A673 (cell line): ENCODE results near the gene ODAM. TPM values are rescaled to one million over a fixed set of nuclear protein-coding genes. Genes with fewer than 3 reads are reported as not detected.
"Not testable (repeated sequence)": the region's sequence is repeated elsewhere in the genome, so short reads cannot be mapped to it uniquely, and the experiment has no call there.

Experiments used
- BruUV-seq: library from RNA; stranded (reverse); fragments of 400-500 nt; replicated peaks from 2 replicates; lab custom pipeline; 2021; lab: Mats Ljungman, UMichigan
- CTCF ChIA-PET: fragments of 300-600 bp; sonication (Branson Sonifier 250); formaldehyde crosslinking; loops from one replicate; lab custom pipeline; 2022; ENCODE audit warnings: antibody characterized with exemption; lab: Charles Lee
- POLR2A ChIA-PET: fragments of 300-600 bp; sonication (Branson Sonifier 250); formaldehyde crosslinking; loops from one replicate; lab custom pipeline; 2022; ENCODE audit warnings: antibody characterized with exemption; ENCODE audit not compliant: low non-redundant PET; lab: Charles Lee
- DNase-seq: peaks from one replicate; pipeline ENCODE4 v3.0.0-alpha.2; 2015; ENCODE audit warnings: low spot score
- H3K27ac ChIP-seq: fragments of 200-600 bp; sonication (generic); 2 replicates; pipeline ENCODE4 v1.5.1; 2016; ENCODE audit warnings: mixed run types, low read depth, mild to moderate bottlenecking, mixed read lengths, antibody characterized with exemption, low read length; ENCODE audit not compliant: poor library complexity, severe bottlenecking
- H3K27me3 ChIP-seq: fragments of 200-600 bp; sonication (generic); replicated peaks from 2 replicates; pipeline ENCODE4 v1.6.1; 2017; ENCODE audit warnings: mixed run types, low read depth, mild to moderate bottlenecking, mixed read lengths, antibody characterized with exemption, low read length; ENCODE audit not compliant: insufficient read depth, poor library complexity
- H3K36me3 ChIP-seq: fragments of 200-600 bp; sonication (generic); 2 replicates; pipeline ENCODE4 v1.6.1; 2016; ENCODE audit warnings: mixed run types, mild to moderate bottlenecking, mixed read lengths, antibody characterized with exemption, low read length; ENCODE audit not compliant: insufficient read depth, poor library complexity, severe bottlenecking
- H3K4me1 ChIP-seq: fragments of 200-600 bp; sonication (generic); 2 replicates; pipeline ENCODE4 v1.6.1; 2017; ENCODE audit warnings: mixed run types, mild to moderate bottlenecking, mixed read lengths, antibody characterized with exemption, low read length; ENCODE audit not compliant: insufficient read depth, poor library complexity, severe bottlenecking
- H3K4me3 ChIP-seq: fragments of 200-600 bp; sonication (generic); 2 replicates; pipeline ENCODE4 v1.5.1; 2016; ENCODE audit warnings: low read depth, mixed run types, mild to moderate bottlenecking, mixed read lengths, low read length; ENCODE audit not compliant: poor library complexity, severe bottlenecking
- H3K9me3 ChIP-seq: fragments of 200-600 bp; sonication (generic); 2 replicates; pipeline ENCODE4 v1.6.1; 2016; ENCODE audit warnings: mixed run types, low read depth, mild to moderate bottlenecking, mixed read lengths, antibody characterized with exemption, low read length; ENCODE audit not compliant: poor library complexity, severe bottlenecking
- CTCF ChIP-seq: fragments of 300-800, 200-600 bp; sonication (generic); conservative IDR thresholded peaks from 2 replicates; pipeline ENCODE4 v1.5.1; 2017; ENCODE audit warnings: low read depth, mild to moderate bottlenecking, antibody characterized with exemption, low read length, moderate library complexity, mixed read lengths
- EZH2 ChIP-seq: fragments of 200-600 bp; sonication (generic); IDR thresholded peaks from 2 replicates; pipeline ENCODE4 v1.6.1; 2017; ENCODE audit warnings: borderline replicate concordance, low read depth, mild to moderate bottlenecking, mixed read lengths, antibody characterized with exemption, low read length; ENCODE audit not compliant: poor library complexity, severe bottlenecking
- intact Hi-C: fragments of 100-400 bp; cut with micrococcal nuclease; formaldehyde crosslinking; loops from one replicate; pipeline ENCODE4 v1.10.0; 2022; ENCODE audit not compliant: unreplicated experiment
- total RNA-seq: library from RNA; stranded (reverse); gene quantifications from 2 replicates; pipeline ENCODE4 v1.2.3, GENCODE V29; 2021

Gene ODAM
- total RNA-seq, 1 experiment from 2014 or later = not detected

DNA sequence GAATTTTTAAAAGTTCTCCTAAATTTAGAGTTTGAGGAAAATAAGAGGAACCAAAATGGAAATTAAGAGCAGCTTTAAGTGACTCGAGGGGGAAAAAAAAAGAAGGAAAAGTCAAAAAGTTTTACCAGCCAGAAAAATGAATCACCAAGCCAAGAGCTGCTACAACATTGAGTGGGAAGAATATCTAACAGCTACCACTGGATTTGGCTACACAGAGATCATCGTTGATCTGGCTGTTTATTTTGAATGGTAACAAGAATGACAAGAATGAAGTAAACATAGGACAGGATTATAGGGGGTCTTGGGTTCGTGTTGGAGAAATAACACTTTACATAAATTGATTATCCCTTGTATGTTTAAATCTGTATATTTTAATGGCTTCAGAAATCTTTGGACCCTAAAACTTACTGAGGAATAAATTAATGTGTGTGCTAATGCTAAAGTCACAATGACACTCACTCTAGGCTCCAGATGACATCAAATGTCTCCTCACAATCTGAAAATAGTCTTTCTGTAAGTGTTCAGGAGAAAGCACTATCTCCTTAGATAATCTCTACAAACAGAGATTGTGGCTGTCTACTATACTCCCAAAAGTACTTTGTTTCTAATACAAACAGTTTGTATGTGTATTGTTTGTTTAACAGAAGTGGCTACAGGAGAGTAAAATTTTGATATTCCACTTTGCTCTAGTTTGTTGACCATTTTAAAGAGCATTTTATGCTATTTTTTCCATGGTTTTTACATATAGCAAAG is 43.8 kb downstream of the ODAM start:
- DNase-seq = no peak
- TF ChIP-seq CTCF (no peak), EZH2 (no peak)
- BruUV-seq = no TSS peak
- CTCF ChIA-PET = no interaction called here
- intact Hi-C loops = no loop called here
- Histone ChIP-seq H3K4me3 (no peak overlapping the region), H3K27me3 (no peaks in the 10 kb centered on the region), H3K4me1 (no peaks in the 10 kb centered on the region), H3K9me3 (no peaks in the 10 kb centered on the region), H3K36me3 (no peaks in the 10 kb centered on the region), H3K27ac (no peak overlapping the region)
- POLR2A ChIA-PET = no interaction called here

DNA sequence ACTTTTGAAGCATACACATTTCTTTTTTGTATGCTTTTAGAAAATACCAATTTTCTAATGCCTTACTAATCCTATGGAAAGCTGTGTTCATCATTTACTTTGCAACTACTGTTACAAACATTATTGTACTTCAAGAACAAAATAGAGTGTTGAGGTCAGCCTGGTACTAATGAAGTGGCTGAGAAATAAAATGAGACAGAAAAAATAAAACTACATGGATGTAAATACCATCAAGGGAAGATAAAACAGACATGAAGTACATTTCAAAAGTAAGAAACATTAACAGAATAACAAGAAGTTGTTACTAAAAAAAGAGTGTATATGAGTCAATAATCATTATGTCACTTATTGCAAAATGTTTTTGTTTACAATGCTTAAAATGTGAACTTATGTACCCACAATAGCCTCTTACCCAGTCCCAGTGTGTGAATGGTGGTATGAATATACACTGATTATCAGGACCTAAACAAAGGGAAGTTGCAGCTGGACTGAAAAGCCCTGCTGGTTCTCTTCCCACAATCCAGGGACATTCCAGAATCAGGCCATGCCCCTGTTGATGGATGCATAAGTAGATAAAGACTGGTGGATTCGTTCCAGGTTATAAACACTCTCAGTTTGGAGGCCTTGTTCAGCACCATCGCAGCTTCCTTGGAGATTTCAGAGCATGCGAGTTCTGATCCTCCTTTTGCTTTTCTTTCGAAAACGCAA is 44.5 kb downstream of the ODAM start:
- DNase-seq = no peak
- H3K27me3 ChIP-seq = no peaks in the 10 kb centered on the region
- no peak for TF ChIP-seq CTCF
- TF ChIP-seq EZH2 = no peak
- CTCF ChIA-PET = no interaction called here
- no peak overlapping the region for H3K4me3 ChIP-seq
- no peaks in the 10 kb centered on the region for H3K36me3 ChIP-seq
- POLR2A ChIA-PET = no interaction called here
- no peaks in the 10 kb centered on the region for H3K9me3 ChIP-seq
- intact Hi-C loops = no loop called here
- no TSS peak for BruUV-seq
- no peaks in the 10 kb centered on the region for H3K4me1 ChIP-seq
- H3K27ac ChIP-seq = no peak overlapping the region

DNA sequence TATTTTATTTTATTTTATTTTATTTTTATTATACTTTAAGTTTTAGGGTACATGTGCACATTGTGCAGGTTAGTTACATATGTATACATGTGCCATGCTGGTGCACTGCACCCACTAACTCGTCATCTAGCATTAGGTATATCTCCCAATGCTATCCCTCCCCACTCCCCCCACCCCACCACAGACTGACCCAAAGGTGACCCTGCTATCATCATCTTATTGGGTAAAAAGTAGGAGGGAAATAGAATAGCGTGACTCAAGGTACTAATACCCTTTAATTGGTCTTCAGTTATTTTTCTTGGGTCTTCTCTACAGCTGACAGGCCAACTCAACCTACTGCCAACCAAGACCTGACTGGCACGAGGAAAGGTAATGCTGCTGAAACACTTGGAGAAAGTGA is 46.8 kb downstream of the ODAM start, which contains the start of gene CSN3:
CSN3 (plus strand) TSS at position 301 of the 400 bp plus-strand sequence. CDS start 2,223 bp downstream, outside the sequence.
- CTCF ChIA-PET, POLR2A ChIA-PET, H3K9me3 ChIP-seq, H3K27me3 ChIP-seq, H3K36me3 ChIP-seq, H3K4me3 ChIP-seq, BruUV-seq, H3K4me1 ChIP-seq, intact Hi-C loops, DNase-seq, H3K27ac ChIP-seq: not testable (repeated sequence)
